22Rv1 (cell line): Measurements from ENCODE around the gene PCDHGA3.
A peak's percentile ranks its signal among the peaks of the same experiment; 100 is the strongest.
"Not testable (repeated sequence)": the region's sequence is repeated elsewhere in the genome, so short reads cannot be mapped to it uniquely, and the experiment has no call there.

ENCODE experiments used
- H3K27ac ChIP-seq: fragments of 450-650 bp; 2 replicates; pipeline ENCODE4 v1.5.1; 2017
- CTCF ChIP-seq: fragments of 450-650 bp; IDR thresholded peaks from 2 replicates; pipeline ENCODE4 v1.5.1; 2017; ENCODE audit warnings: mild to moderate bottlenecking
- ZFX ChIP-seq: fragments of 450-650 bp; IDR thresholded peaks from 2 replicates; pipeline ENCODE4 v1.6.1; 2017; ENCODE audit warnings: antibody characterized with exemption, borderline replicate concordance

Gene PCDHGA3

GRCh38 chr5:141374627-141375026 lies 31.0 kb downstream of the PCDHGA3 start:
- no peak overlapping the region for H3K27ac ChIP-seq
- TF ChIP-seq CTCF (no peak), ZFX (no peak)

- peak; percentile 28 for TF ChIP-seq CTCF
- H3K27ac ChIP-seq = not testable (repeated sequence)
Measured at GRCh38 chr5:141375444-141376155, 32.0 kb downstream of the PCDHGA3 start.

- TF ChIP-seq ZFX = no peak
- TF ChIP-seq CTCF = peak; percentile 72
- no peak within 1 kb of the TSS for H3K27ac ChIP-seq
Measured at GRCh38 chr5:141382469-141383294, 39.1 kb downstream of the PCDHGA3 start, which contains the start of gene PCDHGA7. Gene PCDHGA7 (plus strand): TSS chr5:141382742. CDS start chr5:141382900, 158 bp downstream.

GRCh38 chr5:141383345-141383744 lies 39.7 kb downstream of the PCDHGA3 start:
- no peak for TF ChIP-seq ZFX
- no peak for TF ChIP-seq CTCF
- no peak overlapping the region for H3K27ac ChIP-seq

GRCh38 chr5:141384471-141385267 lies 41.0 kb downstream of the PCDHGA3 start:
- no peak overlapping the region for H3K27ac ChIP-seq
- no peak for TF ChIP-seq CTCF
- TF ChIP-seq ZFX = no peak

- not testable (repeated sequence) for H3K27ac ChIP-seq
- TF ChIP-seq CTCF = peak; percentile 71
Measured at GRCh38 chr5:141387557-141388311, 44.1 kb downstream of the PCDHGA3 start, which contains the start of gene PCDHGB4. Gene PCDHGB4 (plus strand): TSS chr5:141387698. CDS start chr5:141387885, 187 bp downstream.
